Left kidney (tissue), 2 donors: ENCODE results near the gene PRKCA. TPM values are rescaled to one million over a fixed set of nuclear protein-coding genes. Genes with fewer than 3 reads are reported as not detected.
A peak's percentile ranks its signal among the peaks of the same experiment; 100 is the strongest.

Source experiments
- DNase-seq: peaks from one replicate; pipeline ENCODE4 v3.0.0-alpha.2; 2013
- polyA plus RNA-seq: library from polyadenylated mRNA; unstranded; fragments of 120-200 nt; gene quantifications from one replicate; pipeline ENCODE4 v1.2.1, GENCODE V29; 2013; ENCODE audit not compliant: insufficient read length

The PRKCA gene
- polyA plus RNA-seq, 1 donor: 26.9 TPM

GRCh38 chr17:66577041-66577440 lies 274.6 kb downstream of the PRKCA start:
- no peak for DNase-seq

DNA sequence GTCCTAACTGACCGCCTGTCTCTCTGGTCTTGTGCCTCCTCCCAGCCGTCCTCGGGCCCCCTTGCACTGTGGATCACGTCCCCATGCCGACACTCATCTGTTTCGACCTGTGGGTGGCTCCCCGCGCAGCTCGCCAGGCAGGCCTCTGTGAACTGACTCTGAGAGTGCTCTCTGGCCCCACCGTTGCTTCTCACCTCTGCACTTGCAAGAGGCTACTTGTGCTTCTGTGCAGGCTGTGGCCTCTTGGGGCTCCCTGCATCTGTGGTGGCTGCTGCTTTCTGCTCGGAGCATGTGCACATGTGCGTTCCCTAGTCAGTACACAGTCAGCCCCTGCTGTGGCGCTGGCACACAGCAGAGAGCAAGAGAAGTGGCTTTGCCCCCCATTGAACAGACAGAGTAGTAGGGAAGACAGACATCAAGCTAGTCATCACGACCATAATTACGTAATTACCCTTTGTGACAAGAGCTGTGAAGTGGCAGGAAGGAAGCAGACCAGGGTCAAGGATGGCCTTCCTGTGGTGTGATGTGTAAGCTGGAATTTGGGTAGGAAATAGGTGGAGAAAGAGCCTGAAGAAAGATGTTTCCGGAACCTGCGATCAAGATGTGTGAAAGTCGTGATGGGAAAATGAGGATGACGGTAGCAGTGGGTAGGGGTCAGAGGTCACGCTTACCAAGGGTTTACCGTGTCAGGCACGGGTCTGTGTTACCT lies 276.5 kb downstream of the PRKCA start:
- no peak for DNase-seq

DNA sequence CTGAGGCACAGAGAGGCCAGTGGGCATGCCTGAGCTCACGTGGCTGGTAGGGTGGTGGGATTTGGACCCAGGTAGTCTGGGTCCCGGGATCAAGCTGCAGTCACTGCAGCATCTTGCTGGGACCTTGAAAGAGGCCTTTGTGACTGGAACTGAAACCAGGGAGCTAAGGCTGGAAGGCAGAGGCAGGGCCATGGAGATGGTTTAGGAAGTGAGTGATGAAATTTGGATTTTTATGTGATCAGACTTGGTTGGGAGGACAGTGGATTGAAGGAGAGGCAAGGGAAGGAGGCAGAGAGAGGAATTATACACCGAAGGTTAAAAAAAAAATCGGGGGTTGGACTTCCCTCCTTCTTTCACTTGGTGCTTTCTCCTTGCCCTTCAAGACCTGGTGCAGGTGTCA lies 277.1 kb downstream of the PRKCA start:
- no peak for DNase-seq

GRCh38 chr17:66580184-66580955 lies 278.0 kb downstream of the PRKCA start:
- peak; percentile 65 for DNase-seq

- DNase-seq: peak; percentile 86
These were observed 278.6 kb downstream of the PRKCA start for GRCh38 chr17:66580956-66581391.

DNA sequence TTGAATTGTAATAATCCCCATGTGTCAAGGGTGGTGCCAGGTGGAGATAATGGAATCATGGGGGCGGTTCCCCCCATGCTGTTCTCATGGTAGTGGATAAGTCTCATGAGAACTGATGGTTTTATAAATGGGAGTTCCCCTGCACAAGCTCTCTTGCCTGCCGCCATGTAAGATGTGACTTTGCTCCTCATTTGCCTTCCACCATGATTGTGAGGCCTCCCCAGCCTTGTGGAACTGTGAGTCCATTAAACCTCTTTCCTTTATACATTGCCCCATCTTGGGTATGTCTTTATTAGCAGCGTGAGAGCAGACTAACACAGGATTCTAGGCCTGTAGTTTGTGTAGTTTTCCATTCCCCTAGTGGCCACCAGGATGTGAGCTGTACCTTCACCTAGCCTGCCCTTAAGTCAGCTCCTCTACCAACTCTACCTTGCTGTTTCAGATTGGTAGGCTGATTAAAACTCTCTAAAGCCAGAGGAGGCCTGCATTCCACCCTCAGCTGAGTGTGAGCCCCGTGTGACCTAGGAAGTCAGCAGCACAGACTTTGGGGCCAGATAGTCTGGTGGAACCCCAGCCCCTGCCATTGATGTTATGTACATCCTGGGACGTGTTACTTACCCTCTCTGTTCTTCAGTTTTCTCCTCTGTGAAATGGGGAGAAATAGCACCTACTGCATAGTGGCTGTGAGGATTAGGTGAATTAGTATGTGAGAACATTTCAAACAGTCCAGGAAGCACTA lies 280.1 kb downstream of the PRKCA start:
- no peak for DNase-seq

DNA sequence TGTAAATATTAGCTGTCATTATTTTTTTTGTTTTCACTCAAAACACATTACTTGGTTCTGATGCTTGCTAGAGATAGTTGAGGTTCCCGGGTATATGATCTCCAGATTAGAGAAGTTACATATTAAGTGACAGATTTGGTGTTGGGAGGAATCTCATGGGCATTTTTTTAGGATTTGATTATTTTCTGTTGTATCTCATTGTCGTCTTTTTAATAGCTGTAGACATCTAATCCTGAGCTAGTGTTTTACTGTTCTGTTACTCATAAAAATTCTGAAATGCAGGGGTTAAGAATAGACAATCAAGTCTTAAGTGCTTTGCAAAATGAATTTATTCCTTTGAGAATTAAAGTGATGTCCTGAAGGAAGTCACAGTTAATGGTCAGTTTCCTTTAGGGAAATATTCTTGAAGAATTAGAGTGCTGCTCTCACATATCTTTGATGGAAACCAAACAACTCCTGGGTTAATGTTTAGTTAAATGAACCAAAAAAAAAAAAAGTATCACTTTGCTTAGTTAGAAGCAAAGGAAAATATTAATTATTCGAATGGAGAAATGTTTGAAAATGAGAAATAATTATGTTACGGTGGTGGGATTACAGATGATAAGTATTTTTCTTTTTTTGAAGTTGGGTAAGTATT lies 280.8 kb downstream of the PRKCA start:
- DNase-seq: no peak

DNA sequence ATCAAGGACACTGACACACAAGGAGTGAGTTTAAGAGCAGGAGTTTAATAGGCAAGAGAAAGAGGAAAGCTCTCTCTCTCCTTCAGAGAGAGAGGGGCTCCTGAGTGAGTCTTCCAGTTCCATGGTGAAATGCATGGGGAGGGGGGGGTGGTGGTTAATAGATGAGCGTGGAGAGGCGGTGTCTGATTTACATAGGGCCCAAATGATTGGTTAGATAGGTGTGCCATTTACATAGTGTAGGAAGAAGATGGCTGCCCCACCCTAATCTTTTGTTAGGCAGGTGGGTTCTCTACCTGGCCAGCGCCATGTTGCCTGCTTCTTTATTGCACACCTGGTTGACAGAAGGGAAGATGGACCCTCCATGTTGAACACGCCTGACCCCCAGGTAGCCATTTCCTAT lies 282.5 kb downstream of the PRKCA start:
- no peak for DNase-seq

GRCh38 chr17:66585472-66585871 lies 283.1 kb downstream of the PRKCA start:
- DNase-seq: no peak

DNA sequence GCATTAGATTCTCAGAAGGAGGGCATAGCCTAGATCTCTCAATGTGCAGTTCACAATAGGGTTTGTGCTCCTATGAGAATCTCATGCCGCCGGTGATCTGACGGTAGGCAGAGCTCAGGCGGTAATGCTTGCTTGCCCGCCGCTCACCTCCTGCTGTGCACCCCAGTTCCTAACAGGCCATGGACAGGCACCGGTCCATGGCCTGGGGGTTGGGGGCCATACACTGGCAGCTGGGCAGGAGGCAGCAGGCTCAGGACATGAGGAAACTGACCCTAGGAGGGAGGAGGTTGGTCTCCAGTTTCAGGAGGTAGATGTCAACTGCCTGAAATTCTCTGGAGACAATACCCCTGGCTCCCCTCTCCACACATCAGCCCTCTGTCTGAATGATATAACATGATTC lies 287.5 kb downstream of the PRKCA start:
- DNase-seq: no peak

DNA sequence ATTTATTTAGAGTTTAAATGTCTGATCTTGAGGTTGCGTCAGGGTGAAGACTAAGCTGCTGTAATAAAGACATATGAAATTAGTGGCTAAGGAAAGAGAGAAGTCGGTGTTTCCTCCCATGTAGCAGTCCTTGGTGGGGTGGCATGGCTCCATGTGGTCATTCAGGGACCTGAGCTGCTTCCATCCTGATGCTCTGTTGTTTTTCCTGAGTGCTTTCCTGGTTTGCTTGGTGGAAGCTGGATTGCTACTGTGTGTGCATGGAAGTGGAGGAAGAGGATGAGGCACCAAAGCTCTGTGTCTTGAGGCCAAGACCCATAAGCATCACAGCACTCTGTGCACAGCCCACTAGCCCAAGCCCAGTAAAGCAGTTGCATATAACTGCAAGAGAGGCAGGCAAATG lies 290.7 kb downstream of the PRKCA start:
- no peak for DNase-seq

DNA sequence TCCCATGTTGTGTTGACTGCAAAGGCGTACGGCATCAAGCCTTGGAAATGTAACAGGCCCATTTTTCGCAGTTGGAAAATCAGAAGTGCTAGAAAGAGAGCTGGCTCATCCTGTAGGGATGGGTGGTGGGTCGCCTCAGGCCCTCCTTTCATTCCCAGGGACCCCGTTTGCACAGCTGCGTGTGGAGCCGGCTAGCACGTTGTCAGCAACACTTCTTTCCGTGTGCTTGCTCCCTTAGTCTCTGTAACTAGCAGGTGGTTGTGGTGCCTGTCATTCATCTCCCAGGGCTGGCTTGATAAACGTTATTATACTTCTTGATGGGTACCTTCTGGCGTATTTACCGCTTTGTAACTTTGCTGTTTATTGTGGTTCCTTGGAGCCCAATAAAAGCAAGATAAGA lies 293.5 kb downstream of the PRKCA start:
- DNase-seq: no peak

GRCh38 chr17:66602659-66603384 lies 300.4 kb downstream of the PRKCA start:
- DNase-seq: no peak

- DNase-seq: no peak
These were observed 302.0 kb downstream of the PRKCA start for GRCh38 chr17:66604376-66604775.

- DNase-seq: no peak
These were observed 303.1 kb downstream of the PRKCA start for GRCh38 chr17:66605541-66605940.

DNA sequence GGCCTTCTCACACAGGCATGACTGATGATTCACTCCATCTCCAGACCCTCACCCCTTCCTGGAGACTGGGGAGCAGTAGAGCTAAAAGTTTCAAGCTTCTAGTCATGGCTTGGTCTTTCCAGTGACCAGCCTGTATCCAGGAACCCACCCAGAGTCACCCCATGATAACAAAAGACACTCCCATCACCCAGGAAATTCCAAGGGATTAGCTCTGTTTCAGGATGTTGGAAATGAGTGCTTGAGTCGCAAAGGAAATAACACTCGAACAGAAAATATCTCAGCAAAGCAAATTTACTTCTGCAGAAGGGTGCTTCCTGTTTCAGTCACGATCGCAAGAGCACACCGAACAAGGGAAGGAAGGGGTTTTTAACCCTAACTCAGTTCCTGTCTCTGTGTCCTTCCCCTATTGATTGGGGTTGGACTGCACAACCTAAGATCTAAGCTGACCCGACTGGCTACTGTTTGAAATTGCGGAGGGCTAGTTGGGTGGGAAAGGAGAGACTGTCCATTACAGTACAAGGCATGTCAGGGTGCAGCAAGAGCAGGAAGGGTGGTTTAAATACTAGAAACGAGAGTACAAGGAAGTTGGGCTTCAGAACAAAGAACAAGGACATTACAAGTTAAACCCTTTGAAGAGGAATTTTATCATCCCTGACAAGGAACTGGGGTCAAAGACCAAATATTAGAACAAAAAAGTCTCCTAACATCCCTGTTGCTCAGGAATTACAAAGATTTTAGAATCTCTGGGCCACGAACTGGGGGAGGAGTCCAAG lies 308.1 kb downstream of the PRKCA start:
- no peak for DNase-seq

GRCh38 chr17:66611397-66611796 lies 309.0 kb downstream of the PRKCA start:
- DNase-seq: no peak

DNA sequence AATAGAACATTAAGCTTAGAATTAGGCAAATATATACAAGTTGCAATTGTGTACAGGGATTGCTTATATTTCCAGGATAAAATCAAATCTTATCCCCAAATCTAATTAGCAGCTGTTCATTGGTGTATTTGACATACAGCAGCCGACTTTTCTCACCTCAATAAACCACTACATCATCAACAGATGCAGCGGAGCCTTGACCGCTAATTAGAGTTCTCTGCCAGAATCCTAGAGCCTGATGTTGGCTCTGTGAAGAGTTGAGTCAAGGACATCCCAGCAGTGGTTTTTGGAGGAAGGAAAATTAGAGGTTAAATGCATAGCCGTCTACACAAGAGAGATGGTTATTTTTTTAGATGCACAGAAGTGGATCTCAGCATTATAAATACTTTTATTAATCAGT lies 310.6 kb downstream of the PRKCA start:
- no peak for DNase-seq

GRCh38 chr17:66614469-66614868 lies 312.1 kb downstream of the PRKCA start:
- DNase-seq: no peak

DNA sequence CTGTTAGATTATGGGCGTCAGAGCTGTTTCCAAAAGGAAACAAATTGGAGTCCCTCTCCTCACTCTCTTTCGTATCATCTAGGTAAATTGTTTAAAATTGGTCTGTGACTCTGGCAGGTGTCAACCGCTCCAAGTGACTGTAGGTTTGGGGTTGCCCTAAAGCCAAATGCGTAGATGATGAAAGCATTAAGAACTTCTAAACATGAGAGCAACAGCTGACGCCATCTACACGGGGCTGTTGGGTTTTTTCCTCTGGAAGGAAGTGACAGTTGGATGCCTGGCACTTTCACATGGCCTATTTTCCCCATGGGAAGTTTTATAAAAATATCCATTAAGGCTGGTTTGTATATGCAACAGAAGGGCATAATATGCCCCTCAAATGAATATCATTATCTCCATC lies 316.8 kb downstream of the PRKCA start:
- DNase-seq: no peak

GRCh38 chr17:66620528-66620927 lies 318.1 kb downstream of the PRKCA start:
- no peak for DNase-seq
